Skeletal muscle cell (primary cell): ENCODE results near the gene WWC2.
A peak's percentile ranks its signal among the peaks of the same experiment; 100 is the strongest.

Experiments used
- DNase-seq: peaks from one replicate; pipeline ENCODE4 v3.0.0-alpha.2; 2010; ENCODE audit warnings: low read depth
- H3K4me3 ChIP-seq: 2 replicates; pipeline ENCODE4 v1.5.1; 2011; ENCODE audit warnings: low read depth, mild to moderate bottlenecking, control low read depth, low read length, moderate library complexity

Gene WWC2

GRCh38 chr4:183268556-183268955 lies 169.5 kb downstream of the WWC2 start:
- no peak overlapping the region for H3K4me3 ChIP-seq

GRCh38 chr4:183272384-183272783 lies 173.3 kb downstream of the WWC2 start:
- H3K4me3 ChIP-seq = no peak overlapping the region
- DNase-seq = no peak

More at GRCh38 chr4:183268556-183268955, 169.5 kb downstream of the WWC2 start:
- no peak for DNase-seq

GRCh38 chr4:183276106-183276505 lies 177.0 kb downstream of the WWC2 start:
- no peak for DNase-seq
- no peak overlapping the region for H3K4me3 ChIP-seq

GRCh38 chr4:183284258-183284785 lies 185.3 kb downstream of the WWC2 start:
- no peak for DNase-seq
- no peak overlapping the region for H3K4me3 ChIP-seq

GRCh38 chr4:183284965-183285364 lies 185.9 kb downstream of the WWC2 start:
- peak; percentile 61 for DNase-seq
- H3K4me3 ChIP-seq = no peak overlapping the region

GRCh38 chr4:183285886-183286285 lies 186.8 kb downstream of the WWC2 start:
- no peak for DNase-seq
- H3K4me3 ChIP-seq = no peak overlapping the region

- DNase-seq = no peak
- H3K4me3 ChIP-seq = no peak overlapping the region
Observed at GRCh38 chr4:183286590-183287308, 187.7 kb downstream of the WWC2 start.

- no peak overlapping the region for H3K4me3 ChIP-seq
- DNase-seq = no peak
Observed at GRCh38 chr4:183287309-183287659, 188.2 kb downstream of the WWC2 start.

GRCh38 chr4:183287677-183288076 lies 188.6 kb downstream of the WWC2 start:
- H3K4me3 ChIP-seq = no peak overlapping the region
- no peak for DNase-seq

- no peak for DNase-seq
- H3K4me3 ChIP-seq = no peak overlapping the region
Observed at GRCh38 chr4:183288955-183289354, 189.9 kb downstream of the WWC2 start.

GRCh38 chr4:183289688-183290087 lies 190.6 kb downstream of the WWC2 start:
- no peak overlapping the region for H3K4me3 ChIP-seq
- DNase-seq = no peak

GRCh38 chr4:183291070-183291469 lies 192.0 kb downstream of the WWC2 start:
- DNase-seq = no peak
- no peak overlapping the region for H3K4me3 ChIP-seq

GRCh38 chr4:183295711-183296110 lies 196.7 kb downstream of the WWC2 start:
- H3K4me3 ChIP-seq = no peak overlapping the region
- no peak for DNase-seq

- H3K4me3 ChIP-seq = no peak overlapping the region
- no peak for DNase-seq
Observed at GRCh38 chr4:183297675-183298074, 198.6 kb downstream of the WWC2 start.

GRCh38 chr4:183299464-183299863 lies 200.4 kb downstream of the WWC2 start:
- DNase-seq = no peak
- no peak overlapping the region for H3K4me3 ChIP-seq

- DNase-seq = no peak
- no peak overlapping the region for H3K4me3 ChIP-seq
Observed at GRCh38 chr4:183300070-183300469, 201.0 kb downstream of the WWC2 start.

- no peak for DNase-seq
- no peak overlapping the region for H3K4me3 ChIP-seq
Observed at GRCh38 chr4:183300655-183301054, 201.6 kb downstream of the WWC2 start.

- no peak for DNase-seq
- no peak overlapping the region for H3K4me3 ChIP-seq
Observed at GRCh38 chr4:183303301-183303700, 204.2 kb downstream of the WWC2 start.

GRCh38 chr4:183304067-183304466 lies 205.0 kb downstream of the WWC2 start:
- H3K4me3 ChIP-seq = no peak overlapping the region
- no peak for DNase-seq

GRCh38 chr4:183304538-183304937 lies 205.5 kb downstream of the WWC2 start:
- DNase-seq = no peak
- H3K4me3 ChIP-seq = no peak overlapping the region

GRCh38 chr4:183306811-183307210 lies 207.8 kb downstream of the WWC2 start:
- DNase-seq = no peak
- no peak overlapping the region for H3K4me3 ChIP-seq
